ENCODE results near the gene TMOD1.
A peak's percentile ranks its signal among the peaks of the same experiment; 100 is the strongest.

TMOD1 gene

DNA sequence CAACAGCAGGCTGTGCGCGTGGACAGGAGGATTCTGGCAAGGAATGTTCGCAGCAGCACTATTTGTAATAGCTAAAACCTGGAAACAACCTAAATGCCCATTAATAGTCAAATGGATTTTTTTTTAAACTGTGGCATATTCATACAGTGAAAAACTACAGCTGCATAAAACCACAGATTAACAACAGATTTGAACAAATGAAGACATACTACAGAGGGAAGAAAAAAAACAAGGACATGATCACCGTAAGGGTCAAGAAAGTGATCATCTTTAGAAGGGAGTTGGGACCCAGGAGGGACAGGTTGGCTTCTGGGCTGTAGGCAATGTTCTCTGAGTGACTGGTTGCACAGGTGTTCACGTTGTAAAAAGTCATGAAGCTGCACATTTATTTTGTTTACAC is 1.2 kb upstream of the TMOD1 start:
- DNase-seq, result no peak

DNA sequence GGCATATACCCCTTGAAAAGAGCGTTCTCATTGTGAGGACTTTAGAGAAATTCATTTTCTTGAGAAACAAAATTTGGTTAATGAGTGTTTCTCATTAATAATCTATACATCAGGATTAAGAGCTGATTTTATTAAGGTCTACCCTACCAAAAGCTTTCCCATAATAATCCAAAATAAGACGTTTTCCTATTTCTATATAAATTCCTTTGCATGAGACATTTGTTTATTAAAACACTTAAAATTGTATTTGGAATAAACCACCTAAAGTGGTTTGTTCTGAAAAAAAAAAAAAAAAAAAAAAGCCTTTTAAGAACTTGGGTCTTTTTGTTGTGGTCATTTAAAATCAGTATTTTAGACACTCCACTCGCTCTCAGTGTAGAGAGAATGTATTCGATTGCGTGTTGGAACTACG is 695 bp upstream of the TMOD1 start:
- DNase-seq, result no peak

DNA sequence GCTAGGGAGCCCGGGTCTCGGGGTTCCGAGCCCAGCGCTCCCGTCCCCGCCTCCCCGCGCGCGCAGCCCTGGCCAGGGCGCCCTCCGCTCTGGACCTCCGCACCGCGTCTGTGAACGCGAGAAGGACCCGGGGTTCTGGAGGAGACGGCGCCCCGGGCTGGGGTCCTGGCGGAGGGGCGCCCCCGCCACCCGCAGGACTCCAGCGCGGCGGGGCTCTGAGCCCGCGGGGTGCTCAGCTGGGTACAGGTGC is 431 bp downstream of the TMOD1 start:
- DNase-seq, result no peak

DNA sequence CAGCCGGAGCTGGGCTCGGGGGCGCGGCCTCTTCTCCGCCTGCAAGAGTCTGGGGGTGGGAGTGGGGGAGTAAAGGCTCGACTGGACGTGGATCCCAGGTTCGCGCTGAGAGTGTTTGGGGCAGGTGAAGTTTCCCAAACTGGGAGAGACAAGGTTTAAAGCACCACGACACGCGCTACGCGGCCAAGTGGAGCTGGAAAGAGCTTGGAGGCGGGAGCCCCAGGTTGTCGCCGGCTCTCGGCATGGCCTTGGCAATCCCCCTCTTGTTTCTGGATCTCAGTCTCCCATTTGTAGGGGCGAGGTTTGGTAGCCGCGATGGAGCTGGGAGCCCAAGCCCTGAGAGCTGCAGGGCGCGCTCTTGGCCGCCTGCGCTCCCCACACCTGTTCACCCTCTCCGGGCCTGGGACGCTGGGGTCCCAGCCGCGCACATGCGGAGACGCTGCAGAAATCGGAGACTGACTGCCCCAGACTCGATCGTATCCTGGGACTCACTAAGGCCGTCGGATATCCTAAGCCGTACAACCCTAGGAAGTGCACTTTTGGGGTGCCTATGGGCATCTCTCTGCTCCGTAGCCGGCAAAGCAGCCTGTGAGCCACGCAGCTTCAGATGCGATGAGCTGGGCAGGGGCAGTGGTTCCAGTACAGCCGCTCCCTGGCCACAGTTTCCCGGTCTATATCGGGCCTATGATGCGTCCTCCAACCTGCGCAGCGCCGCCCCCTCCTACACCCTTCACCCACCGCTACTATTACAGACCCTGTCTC is 937 bp downstream of the TMOD1 start:
- DNase-seq, result peak in 1 of 4 experiments; percentile 15

DNA sequence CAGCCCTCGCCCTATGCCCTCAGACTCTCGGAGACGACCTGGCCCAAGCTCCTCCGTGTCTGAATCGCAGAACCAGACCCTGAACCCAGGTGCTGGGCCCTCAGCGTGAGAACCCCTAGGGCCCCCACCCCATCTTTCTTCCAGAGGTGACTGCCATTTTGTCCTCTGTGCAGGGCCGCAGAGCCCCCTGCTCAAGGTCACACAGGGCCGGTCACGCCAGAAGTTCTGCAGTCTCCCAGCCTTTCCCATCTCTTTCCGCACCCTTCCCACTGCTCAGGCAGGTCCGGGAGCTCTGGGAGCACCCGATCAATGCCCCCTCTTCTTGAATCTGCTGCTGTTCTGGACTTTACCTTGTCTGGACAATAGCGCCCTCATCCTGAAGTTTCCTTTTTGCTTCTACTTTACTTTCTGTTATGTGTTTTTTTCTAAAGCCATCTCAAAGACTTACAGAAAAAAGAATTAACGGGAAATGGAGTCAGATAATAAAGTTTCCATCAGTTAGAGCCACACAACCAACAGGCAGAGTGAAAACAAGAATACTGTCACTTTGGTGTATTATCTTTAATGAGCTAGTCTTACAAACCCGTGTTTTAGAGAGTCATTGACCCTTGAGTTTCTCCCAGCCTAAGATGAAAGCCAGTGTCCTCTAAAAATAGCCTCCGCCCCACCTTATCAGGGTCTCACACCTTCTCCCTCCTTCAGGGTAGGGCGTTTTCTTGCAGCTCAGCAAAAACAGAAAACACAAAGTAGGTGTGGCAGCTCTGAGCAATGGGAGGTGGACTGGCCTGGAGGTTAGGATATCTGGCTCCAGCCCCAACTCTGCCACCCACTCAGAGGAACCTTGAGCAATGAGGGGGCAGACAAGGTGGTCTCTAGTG is 1.8 kb downstream of the TMOD1 start:
- DNase-seq, result no peak

DNA sequence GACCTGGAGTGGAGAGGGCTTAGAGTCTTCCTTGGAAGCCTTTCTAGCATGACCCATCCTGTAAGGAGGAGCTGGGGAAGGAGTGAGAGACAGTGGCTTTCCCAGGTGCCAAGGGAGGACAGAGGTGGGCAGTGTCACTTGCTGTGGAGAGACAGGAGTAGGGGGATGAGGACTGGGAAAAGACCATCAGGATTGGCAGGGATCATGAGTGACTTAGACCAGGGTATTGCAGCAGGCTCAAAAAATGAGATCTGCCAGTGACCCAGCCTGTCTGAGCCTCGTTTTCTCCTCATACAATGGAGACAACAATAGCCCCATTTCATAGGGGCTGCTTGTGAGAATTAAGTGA is 2.4 kb downstream of the TMOD1 start:
- no peak for DNase-seq

DNA sequence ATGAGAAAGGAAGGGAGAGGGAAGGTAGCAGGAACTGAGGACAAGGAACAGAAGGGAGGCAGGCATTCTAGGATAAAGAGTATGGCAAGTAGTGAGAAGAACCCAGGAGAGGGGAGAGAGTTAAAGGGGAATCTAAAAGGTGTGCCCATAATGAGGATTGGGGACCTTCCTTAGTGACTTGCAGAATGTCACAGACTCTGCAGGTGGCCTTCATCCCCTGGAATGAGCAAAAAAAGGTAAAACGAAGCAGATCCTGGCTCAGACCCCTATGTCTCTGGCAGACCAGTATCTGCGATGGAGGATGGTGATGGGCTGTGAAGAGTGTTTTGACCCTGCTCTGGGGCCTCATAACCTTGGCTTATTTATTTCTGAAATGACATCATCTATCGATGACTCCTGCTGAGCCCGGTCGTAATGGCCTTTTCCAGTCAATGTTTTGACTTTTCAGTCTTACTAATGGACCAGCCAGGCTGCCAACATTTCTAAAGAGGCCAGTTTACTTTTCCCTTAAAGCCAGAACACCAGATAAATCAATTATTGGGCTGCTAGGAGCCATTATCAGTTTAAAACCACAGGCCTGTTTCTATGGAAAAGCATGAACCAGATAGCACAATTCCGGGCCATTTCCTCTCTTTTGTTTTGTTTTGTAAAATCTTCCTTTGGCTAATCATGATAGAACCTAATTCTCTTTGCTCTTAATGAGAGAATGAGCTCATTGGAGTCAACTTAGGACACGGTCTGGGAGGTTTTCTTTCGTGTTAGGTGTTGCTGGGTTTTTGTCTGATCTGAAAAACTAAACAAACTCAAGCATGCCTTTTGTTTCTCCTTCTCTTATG is 3.1 kb downstream of the TMOD1 start:
- DNase-seq, result no peak

DNA sequence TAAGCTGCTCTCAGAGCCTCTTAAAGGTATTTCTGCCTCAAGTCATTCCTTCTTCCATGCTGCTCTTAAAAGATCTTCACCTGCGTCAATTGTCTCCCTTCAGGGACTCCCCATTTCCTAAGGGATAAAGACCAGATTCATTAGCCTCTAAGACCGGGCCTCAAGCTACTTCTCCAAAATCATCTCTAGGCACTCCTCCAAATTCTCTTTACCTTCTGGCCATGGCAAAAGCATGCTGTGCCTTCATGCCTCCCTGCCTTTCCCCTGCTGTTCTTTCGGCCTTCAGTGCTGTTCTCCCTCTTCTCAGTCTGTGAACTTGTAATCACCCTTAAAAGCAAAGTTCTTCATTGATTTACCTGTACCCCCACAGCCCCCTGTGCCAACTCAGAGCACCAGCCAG is 4.4 kb downstream of the TMOD1 start:
- no peak for DNase-seq

DNA sequence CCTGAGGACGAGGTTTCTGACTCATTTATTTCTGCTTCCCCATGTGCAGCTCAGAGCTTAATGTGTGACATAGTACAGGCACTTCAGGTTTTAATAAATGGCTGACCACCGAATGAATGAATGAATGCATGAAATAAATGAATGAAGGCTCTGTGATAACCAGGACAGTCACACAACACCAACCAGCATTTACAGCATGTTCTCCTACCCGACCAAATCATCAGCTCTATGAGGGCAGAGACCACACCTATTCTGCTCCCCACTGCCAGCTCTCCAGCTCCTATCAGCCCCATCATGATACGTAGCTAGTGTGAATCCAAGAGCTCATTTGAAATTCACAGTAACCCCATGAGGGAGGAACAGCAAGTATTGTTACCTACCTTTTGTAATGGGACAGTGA is 4.8 kb downstream of the TMOD1 start:
- no peak for DNase-seq

DNA sequence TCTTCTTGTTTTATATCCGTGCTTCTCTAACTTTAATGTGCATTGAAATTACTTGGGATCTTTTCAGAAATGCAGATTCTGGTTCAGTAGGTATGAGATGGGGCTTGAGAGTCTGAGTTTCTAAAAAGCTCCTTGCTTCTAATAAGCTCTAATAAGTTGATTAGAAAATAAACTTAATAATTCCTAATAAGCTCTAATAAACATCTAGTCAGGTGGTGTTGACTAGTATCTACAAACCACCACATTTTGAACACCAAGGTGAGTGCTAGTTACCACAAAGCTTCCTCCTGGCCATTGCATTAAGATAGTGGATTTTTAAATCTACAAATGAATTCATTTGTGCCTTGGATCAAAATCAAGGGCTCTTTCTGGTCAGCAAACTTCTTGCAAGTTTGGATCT is 5.3 kb downstream of the TMOD1 start:
- DNase-seq, result no peak

DNA sequence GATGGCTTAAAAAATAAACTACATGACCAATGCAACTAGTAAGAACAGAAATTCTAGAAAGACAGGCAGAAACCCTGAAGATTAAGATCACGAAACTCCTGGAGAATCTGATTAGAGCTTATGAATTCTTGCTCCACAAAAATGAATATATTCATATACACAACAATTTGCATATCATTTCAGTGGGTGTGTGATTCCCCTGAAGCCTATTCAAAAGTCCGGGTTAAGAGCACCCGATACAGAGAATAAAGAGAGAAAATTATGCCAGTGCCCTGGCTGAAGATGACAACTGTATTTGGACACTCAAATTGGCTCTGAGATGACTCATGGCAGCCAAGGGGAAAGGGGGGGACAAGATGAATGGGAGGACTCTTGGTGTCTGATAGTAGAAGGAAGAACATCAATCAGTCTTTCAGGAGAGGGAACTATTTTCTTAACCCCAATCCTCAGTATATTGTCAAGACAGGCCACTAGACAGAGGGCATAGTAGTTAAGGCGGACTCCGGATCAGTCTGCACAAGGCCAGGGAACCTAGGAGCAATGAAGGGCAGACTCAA is 6.0 kb downstream of the TMOD1 start:
- DNase-seq, result no peak

DNA sequence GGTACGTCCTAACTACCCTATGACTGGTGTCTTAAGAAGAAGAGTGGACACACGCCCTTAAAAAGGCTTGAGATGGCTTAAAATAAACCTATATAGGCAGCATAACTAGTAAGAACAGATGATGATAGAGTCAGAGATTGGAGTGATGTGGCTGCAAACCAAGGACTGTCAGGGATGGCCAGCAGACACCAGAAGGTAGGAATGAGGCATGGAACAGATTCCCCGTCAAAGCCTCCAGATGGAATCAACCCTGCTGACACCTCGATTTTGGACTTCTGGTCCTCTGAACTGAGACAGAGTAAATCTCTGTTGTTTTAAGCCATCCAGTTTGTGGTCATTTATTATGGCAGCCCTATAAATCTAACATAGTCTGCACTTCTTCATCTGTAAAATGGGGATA is 7.4 kb downstream of the TMOD1 start:
- DNase-seq, result no peak

DNA sequence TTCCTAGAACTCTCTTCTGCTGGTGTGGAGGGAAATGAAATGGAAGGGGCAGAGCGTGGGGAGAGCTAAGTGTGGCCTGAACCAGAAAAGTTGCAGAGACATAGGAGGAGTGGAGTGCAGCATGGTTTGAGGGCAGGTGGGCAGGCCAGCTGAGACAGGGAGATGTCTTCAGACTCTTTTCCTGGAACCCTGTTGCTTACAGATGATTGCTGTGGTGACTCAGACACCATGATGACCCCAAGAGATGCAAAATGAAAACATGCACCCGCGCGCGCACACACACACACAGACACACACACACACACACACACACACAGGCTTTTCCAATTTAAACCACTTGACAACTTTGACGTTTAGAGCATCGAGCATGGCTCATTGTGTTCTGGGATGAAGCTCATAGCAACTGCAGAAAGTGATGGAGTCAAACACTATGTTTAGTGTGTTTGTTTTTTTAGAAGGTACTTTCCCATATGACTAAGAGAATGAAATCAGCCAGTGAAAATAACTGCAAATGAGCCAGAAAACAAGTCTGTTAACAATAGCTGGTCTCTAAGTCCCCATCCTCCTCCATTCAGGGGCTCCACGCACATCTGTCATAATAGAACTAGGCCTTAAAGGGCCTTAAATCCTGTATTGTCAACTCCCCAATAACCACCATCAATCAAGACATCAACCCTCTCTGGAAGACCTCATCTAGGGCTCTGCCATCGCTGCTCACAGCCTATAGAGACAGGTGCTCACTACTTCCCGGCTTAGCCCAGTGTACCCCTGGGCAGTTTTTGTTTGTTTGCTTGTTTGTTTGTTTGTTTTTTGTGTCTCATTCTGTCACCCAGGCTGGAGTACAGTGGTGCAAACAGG is 9.6 kb downstream of the TMOD1 start:
- peak in 1 of 4 experiments; percentile 11 for DNase-seq

DNA sequence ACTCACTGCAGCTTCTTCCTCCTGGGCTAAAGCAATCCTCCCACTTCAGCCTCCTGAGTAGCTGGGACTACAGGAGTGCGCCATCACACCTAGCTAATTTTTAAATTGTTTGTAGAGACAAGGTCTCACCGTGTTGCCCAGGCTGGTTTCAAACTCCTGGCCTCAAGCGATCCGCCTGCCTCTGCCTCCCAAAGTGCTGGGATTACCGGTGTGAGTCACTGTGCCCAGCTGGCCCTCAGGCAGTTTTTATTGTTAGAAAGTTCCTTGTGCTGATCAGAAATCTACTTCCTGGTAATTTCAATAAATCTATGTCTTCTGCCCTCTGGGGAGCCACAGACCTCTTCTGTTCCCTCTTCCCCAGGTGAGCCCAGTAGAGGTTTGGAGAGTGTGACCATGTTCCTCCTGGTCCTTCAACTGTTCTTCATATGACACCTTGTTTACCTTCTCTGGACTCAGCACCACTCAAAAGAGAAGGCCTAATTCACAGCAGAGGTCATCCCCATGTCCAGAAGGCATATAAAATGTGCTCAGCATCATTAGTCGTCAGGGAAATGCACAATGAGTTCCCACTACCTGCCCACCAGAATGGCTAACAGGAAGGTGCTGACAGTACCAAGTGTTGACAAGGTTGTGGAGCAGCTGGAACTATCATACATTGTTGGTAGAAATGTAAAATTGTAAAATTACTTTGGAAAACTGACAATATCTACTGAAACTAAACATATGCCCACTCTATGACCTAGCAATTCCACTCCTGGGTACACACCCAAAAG is 10.4 kb downstream of the TMOD1 start:
- no peak for DNase-seq

DNA sequence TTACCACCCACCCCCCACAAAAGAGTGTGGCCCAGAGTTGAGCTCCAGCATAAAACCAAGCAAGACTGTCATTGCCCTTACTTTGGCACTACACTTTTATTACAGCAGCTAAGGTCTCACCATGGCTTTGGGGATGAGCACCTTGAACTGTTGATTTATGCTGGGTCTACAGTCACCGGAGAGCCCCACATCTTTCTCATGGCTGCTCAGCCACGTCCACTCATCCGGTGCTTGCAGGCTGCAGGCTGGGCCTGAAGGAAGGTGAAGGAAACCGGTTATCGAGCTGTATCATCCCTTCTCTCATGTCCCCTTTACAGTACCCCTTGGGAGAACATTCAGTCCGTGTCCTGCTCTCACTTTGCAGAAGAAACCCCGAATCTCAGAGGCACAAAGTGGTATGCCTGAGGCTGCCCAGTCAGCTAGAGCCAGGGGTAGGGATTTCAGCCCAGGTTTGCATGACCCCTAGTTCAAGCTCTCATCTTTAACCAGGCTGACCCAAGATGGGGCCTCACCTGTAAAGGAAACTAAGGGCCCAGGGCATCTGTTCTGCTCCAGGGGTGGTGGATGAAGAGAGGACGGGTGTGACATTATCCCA is 11.6 kb downstream of the TMOD1 start:
- no peak for DNase-seq

DNA sequence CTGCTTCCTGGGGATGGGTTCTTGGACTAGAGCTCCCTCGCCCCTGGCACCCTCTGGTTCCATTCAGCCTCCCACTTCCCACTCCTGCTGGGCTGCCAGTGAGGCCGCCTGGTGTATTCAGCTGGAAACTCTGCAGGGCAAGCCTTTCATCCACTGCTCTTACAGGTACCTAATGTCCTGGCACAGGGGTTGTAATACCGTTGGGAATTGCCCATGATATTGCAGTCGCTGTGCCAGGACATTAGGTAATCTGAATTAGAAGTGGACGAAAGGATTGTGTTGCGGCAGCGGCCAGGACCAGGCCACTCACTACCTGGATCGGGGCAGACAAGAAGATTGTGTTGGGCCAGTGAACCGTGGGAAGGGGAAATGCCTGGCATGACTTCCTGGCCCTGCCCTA is 13.1 kb downstream of the TMOD1 start:
- no peak for DNase-seq

DNA sequence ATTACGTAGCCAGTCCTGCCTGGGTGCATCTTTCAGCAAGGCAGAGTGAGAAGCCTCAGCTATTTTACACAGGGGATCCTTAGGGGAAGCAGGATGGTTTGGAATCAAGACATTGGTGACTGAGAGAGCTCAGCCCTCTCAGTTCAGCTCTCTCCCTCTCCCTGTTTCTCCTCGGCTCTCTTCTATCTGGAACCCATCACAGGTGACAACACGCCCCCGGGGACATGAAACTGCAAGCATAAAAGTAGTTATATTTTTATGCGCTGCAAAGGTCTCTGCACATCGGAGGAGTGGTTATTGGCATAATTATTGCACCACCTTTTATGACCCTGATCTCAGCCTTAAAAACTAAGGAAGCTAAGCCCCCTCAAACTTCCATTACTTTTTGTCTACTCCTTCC is 14.2 kb downstream of the TMOD1 start:
- DNase-seq, result no peak

DNA sequence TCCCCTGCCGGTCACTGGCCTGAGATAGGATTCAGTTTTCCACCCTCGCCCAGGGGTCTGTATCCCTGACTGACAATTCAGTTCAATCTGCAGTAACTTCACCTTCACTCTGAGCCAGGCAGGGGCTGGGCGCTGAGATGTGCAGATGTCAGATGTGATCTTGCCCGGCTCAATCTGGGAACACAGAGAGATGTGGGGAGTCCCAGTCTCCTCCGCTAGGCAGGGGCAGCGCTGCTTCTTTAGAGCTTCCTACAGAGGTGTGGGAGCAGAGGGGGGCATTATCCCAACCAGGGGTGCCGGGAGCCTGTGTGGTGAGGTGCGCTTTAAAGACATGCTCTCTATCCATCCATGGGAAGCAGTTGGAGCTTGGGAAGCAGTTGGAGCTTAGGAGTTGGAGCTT is 14.6 kb downstream of the TMOD1 start:
- no peak for DNase-seq

DNA sequence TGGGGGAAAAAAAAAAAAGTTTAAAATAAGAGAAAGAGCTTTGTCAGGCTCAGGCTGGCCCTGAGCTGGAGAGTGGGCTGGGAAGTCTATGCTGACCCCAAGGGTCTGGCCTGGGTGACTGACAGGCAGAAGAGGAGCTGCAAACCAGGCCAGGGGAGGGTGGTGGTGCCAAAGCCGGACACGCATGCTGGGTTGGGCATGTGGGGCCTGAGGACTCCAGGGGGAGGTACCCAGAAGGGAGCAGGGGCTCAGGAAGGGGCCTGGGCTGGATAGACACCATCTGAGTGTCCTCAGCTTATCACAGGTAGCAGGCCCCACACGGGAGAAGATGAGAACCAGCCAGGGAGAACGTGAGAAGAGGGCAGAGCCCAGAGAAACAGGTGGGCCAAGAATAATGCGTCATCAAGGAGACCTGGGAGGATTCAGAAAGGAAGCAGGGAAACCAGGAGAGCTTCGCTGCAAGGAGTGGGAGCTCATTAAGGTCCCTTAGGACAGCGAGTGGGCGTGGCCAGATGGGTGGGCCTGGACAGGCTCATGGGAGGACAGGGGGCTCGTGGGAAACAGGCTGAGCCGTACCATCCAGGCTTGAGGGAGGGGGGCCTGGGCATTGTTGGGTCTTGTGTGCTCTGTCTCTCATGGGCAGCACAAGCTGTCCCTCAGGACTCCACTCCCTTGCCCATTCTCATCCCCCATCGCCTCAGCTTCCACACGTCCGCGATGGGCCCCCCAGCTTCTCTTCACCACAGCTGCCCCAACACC is 16.0 kb downstream of the TMOD1 start:
- DNase-seq, result no peak

DNA sequence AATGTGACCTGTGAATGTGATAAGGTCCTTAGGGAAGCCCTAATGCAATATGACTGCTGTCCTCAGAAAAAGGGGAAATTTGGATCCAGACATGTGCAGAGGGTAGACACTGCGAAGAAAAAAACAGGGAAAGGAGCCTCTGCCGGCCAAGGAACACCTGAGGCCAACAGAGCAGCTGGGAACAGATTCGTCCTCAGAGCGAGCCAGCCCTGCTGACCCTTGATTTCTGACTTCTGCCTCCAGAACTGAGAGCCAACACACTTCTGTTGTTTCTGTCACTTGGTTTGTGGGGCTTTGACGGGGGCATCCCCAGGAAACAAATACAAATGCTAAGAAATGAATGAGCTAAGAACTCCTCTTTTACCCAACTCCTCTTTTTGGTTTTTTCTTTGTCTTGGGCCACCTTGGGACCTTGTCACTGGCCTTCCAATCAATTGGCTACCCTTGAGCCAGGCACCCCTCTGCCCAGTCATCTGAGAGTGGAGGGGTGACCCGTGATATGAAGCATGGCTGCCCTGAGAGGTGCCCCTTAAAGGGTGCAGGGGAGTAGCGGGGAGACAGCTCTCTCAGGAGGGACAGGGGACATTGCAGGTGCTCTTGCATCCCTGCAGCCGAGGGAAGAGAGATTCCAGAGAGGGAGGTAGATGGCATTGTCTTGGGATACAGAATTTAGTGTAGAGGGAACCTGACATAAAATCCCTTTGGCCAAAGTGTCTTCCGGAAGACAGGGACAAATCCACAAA is 16.9 kb downstream of the TMOD1 start:
- DNase-seq, result no peak

All from suppressor macrophage (primary cell).